ENCODE results near the gene PRR7. TPM values are rescaled to one million over a fixed set of nuclear protein-coding genes. Genes with fewer than 3 reads are reported as not detected.

The PRR7 gene, protein sequence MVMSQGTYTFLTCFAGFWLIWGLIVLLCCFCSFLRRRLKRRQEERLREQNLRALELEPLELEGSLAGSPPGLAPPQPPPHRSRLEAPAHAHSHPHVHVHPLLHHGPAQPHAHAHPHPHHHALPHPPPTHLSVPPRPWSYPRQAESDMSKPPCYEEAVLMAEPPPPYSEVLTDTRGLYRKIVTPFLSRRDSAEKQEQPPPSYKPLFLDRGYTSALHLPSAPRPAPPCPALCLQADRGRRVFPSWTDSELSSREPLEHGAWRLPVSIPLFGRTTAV
- 13.2 to 40.2 TPM (median 35.2 TPM) in 5 replicates for total RNA-seq (2022; extraction: Qiagen RNA extraction)

DNA sequence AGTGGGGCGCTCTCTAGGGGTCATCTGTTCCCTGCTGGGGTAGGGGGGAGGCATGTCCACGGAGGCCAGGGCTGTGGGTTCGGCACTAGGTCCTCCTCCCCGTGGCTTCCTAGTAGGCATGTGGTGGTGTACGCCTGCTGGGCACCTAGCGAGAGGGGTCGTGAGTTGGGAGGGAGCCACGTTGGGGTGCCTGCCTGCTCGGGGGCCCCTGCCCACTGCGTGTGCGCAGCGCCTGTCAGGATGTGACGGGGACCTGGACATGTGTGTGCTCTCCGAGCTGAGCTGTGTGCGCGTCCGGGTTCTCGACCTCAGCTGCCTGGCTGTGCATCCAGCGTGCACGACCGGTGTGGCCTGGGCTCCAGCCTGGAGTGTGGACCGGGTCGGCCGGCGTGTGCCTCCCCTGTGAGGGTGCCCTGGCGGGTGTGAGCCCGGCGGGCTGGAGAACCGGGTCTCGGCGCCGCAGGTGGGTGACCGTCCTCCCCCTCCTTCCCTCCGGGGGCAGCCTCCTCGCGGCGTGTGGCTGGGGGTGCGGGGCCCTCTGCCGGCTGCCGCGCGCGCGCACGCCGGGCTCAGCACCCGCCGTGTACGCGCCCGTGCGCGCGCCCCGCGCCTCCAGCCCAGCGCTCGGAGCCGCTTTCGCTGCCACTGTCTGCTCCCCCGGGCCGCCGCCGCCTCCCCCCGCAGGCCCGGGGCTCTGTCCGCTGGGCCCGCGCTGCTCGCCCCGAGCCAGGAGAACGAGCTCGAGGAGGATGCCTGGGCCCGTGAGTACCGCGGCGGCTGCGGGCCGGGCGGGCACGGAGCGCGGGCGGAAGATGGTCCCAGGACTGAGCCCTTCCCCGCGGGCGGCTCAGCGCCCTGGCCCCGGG, at the start of gene PRR7:
Gene PRR7 (plus strand): TSS at position 615 of the 866 bp plus-strand sequence. CDS start 8,254 bp downstream, outside the sequence.

DNA sequence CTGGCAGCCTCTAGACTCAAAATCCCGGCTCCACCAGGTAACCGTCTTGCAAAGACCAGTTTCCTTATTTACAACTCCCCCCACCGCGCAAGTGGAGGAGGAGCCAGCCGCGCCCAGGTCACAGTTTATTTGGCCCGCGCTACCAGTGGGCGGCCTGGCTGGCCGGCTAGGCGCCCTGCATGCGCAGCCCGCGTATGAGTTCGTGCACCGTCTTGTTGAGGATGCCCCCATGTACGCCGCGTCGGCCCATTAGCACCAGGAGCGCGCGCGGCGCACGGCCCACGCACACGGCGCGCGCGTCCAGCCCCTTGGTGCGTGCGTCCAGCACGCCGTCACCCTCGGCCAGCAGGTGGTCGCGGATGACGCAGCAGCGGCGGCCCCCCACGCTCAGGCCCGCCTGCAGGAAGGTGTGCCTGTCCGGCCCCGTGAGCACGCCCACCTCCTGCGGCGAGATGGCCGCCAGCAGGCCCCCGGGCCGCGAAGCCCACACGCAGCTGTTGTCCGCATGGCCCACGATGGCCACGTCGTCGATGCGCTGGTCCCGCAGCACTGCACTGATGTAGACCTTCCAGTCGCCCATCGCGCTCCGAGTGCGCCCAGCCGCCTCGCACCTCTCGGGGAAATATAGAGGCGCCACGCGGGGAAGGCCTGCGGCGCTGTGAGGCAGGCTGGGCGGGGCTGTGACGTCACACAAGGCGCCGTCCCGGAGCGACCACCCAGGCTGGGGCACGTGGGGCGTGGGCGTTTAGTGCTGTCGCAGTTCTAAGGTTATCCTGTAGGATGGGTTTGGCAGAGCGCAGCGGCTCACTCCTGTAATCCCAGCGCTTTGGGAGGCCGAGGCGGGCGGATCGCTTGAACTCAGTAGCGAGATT, 46.4 kb upstream of the PRR7 start, which contains the start of gene PFN3:
Gene PFN3 (minus strand): TSS at position 665 of the 872 bp plus-strand sequence. CDS start 85 bp downstream, at position 580.

DNA sequence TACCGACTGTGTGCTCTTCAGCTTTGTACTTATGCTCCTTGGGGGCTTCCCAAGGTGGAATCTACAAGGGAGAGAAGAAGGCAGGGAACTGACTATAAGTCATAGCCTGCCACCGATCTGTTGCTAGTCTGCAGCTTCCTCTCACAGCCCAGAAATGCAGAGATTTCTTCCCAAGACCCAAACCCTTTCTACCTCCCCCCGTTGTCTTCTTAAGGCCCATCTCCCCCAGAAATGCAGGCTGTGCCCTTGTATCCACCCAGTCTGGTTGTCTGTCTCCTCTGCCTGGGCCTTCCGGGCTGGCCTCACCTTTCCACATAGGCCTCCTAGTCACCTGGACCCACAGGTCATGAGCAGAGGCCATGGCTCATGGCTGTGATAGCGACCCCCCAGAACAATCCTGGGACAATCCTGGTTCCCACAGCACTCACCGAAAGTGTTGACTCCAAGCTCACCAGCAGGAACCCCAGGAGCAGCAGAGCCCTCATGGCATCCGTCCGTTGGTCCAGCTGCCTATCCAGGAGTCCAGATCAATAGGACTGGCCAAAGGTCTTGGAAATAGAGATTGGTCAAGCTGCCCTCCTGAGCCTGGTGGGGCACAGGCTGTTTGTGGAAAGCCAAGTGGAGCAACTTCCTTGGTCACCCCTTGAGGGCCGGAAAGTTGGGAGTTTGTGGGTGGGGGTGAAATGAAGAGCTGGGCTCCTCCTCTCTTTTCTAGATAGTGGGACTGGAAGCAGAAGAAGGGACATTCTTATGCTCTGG, 37.4 kb upstream of the PRR7 start, which contains the start of gene F12:
Gene F12 (minus strand): TSS at position 522 of the 759 bp plus-strand sequence. CDS start 37 bp downstream, at position 485.

DNA sequence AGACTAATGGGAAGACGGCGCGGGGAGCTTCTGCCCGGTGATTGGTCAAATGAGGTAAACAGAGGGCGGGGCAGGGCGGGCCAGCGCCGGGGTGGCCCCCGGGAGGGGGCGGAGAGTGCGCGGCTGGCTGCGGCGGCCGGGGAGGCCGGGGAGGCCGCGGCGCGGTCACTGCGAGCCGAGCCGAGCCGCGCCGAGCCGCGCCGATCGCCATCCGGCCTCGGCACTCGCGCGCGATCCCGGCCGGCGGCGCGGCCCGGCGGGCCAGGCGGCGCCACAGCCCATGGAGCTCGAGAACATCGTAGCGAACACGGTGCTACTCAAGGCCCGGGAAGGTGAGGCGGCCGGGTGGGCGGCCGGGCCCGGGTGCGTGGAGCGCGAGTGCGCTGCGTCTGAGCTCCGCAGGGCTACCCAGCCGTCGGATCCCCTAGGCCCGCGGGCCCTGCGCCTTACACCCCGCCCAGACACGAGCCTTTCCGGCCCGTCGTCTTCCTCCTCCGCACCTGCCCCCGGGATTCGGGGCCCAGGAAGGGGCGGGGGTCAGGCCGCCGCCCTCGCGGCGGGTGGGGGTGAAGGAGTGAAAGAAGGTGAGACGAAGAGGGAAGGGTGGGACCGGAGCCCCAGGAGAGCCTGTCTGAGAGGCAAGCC, 19.9 kb upstream of the PRR7 start, which contains the start of gene GRK6:
Gene GRK6 (plus strand): TSS at position 111 of the 645 bp plus-strand sequence. CDS start 170 bp downstream, at position 281.

DNA sequence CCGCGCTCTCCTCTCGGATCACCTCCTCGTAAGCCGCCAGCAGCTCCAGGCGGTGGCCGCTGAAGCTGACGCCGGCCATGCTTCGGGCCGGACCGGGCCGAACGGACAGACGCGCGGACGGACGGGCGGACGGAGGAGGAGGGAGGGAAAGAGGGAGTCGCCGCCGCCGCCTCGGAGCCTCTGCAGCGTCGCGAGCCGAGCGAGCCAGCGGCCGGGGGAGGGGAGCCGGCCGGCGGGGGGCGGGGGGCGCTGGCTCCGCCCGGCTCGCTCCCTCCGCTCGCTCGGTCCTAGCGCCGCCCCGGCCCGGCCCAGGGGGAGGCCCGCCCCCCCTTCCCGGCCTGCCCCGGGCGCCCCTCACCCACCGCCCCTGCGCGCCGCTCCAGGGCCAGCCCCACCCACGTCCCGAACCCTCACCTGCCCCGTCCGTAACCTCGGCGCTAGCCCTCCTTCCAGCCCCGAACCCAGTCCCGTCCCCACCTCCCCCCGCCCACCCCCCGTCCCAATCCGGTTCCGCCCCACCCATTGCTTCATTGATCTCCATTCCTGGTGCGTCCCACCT, 26.9 kb downstream of the PRR7 start, which contains the start of gene DBN1:
Gene DBN1 (minus strand): TSS at position 192 of the 559 bp plus-strand sequence. CDS start 113 bp downstream, at position 79.

DNA sequence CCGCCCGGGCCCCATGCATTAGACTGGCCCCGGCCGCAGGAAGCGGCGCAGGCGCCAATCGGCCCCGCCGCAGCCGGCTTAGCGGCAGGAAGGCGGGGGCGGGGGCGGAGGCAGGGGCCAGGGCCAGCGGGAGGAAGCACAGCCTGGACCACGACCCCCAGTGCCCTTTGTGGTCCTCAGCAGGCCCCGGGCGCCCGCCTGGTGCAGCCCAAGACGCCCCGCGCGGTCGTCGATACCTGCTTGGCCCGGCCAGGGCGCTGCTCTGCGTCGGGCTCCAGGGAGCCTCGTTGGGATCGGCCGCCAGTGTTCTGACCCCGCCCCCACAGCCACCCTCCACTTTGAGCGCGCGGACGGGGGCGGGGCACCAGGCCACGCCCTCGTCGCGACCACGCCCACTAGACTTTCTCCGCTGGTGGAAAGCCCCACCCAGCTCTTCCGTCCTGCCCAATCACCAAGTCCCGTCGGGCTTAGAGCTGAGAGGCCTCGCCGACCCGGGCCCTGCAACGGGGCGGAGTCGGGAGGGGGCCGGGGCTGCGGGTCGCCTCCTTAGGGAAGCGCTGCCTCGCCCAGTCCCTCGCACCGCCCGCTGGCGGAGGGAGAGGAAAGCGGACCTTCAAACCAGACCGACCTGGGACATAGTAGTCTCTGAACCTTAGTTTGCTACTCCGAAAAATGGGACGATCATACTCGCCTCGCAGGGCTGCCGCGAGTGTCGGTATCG, 50.8 kb downstream of the PRR7 start, which contains the start of gene PDLIM7:
Gene PDLIM7 (minus strand): TSS at position 313 of the 721 bp plus-strand sequence. CDS start 1,092 bp downstream, outside the sequence.

Other genes starting within 250 kb of the PRR7 start
- gene RAB24, start 143.1 kb upstream of the PRR7 start, total RNA-seq (2022; extraction: Qiagen RNA extraction): 22.0 to 29.4 TPM (median 28.2 TPM) in 5 replicates
- gene PRELID1, start 143.0 kb upstream of the PRR7 start, total RNA-seq (2022; extraction: Qiagen RNA extraction): 273 to 409 TPM (median 372 TPM) in 5 replicates
- 12.8 to 22.6 TPM (median 20.6 TPM) in 5 replicates for gene MXD3, start 134.9 kb upstream of the PRR7 start, total RNA-seq (2022; extraction: Qiagen RNA extraction)
- gene LMAN2, start 95.1 kb upstream of the PRR7 start, total RNA-seq (2022; extraction: Qiagen RNA extraction): 194 to 226 TPM (median 194 TPM) in 5 replicates
- gene RGS14, start 88.9 kb upstream of the PRR7 start, total RNA-seq (2022; extraction: Qiagen RNA extraction): 3.9 to 8.2 TPM (median 6.4 TPM) in 5 replicates
- 0.02 TPM in 1 of 5 replicates, not detected in the others for gene SLC34A1, start 62.4 kb upstream of the PRR7 start, total RNA-seq (2022; extraction: Qiagen RNA extraction)
- not detected in 5 replicates for gene PFN3, start 46.2 kb upstream of the PRR7 start, total RNA-seq (2022; extraction: Qiagen RNA extraction)
- gene F12, start 37.2 kb upstream of the PRR7 start, total RNA-seq (2022; extraction: Qiagen RNA extraction): 14.7 to 28.1 TPM (median 25.9 TPM) in 5 replicates
- gene GRK6, start 20.1 kb upstream of the PRR7 start, total RNA-seq (2022; extraction: Qiagen RNA extraction): 17.5 to 29.2 TPM (median 26.9 TPM) in 5 replicates
- gene DBN1, start 26.8 kb downstream of the PRR7 start, total RNA-seq (2022; extraction: Qiagen RNA extraction): 55.6 to 82.0 TPM (median 74.1 TPM) in 5 replicates
- 81.9 to 105 TPM (median 96.8 TPM) in 5 replicates for gene PDLIM7, start 50.8 kb downstream of the PRR7 start, total RNA-seq (2022; extraction: Qiagen RNA extraction)
- 2.4 to 5.6 TPM (median 4.2 TPM) in 5 replicates for gene DOK3, start 63.0 kb downstream of the PRR7 start, total RNA-seq (2022; extraction: Qiagen RNA extraction)
- 105 to 147 TPM (median 111 TPM) in 5 replicates for gene DDX41, start 70.1 kb downstream of the PRR7 start, total RNA-seq (2022; extraction: Qiagen RNA extraction)
- 24.3 to 36.0 TPM (median 33.0 TPM) in 5 replicates for gene FAM193B, start 107.7 kb downstream of the PRR7 start, total RNA-seq (2022; extraction: Qiagen RNA extraction)
- gene TMED9, start 145.4 kb downstream of the PRR7 start, total RNA-seq (2022; extraction: Qiagen RNA extraction): 280 to 284 TPM (median 281 TPM) in 5 replicates
- gene B4GALT7, start 153.3 kb downstream of the PRR7 start, total RNA-seq (2022; extraction: Qiagen RNA extraction): 18.7 to 31.8 TPM (median 29.2 TPM) in 5 replicates